ENCODE data around the gene ENPP6.

ENPP6 gene

DNA sequence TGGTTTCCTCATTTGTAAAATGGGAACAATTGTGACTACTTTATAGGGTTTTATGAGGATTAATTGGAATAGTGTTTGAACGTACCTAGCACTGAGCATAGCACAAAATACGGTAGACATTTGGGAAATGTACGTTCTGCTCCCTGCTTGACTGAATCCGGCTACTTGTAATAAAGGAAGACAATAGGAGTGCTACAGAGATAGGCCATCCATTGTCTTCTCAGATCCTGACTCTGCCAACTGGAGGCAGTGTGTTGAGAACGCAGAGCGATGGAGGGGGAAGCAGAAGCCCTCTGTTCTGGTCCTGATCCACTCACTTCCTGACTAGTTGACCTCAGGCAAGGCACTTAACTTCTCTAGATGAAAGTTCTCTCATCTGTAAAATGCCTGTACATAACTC, 26.4 kb downstream of the ENPP6 start:
- Histone ChIP-seq H3K36me3 (replicated peaks) (no peaks in the 10 kb centered on the region), H3K4me3 (no peak overlapping the region), H3K4me1 (peaks cover under 1% of the 10 kb centered on the region; the same call in 1 of the 2 replicates), H3K9me3 (no peaks in the 10 kb centered on the region; the same call in 1 of the 2 replicates), H3K27me3 (ENCODE audit: low read depth) (no peaks in the 10 kb centered on the region)
- no peak for DNase-seq (ENCODE audit: low spot score in 2 of 2)
- in situ Hi-C loops (cut with MboI; ENCODE audit: low sequenced_read_pairs), result no loop called here

DNA sequence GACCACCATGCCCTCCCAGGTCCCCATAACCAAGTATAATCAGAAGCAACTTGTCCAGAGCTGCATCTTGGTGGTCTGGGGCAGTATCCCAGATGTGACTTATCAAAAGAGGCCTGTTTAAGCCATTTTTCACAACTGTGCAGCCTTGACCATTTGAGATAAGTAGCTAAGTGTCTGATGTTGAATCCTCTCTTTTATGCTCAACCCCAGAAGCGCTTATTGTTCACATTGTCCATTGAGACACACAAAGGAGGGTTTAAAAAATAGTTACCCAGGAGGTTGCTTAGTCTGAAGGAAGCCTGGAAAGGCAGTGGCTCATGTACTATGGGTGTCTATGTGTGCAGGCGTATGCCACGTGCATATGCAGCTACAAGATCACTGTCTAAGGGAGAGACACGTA, 27.0 kb downstream of the ENPP6 start:
- Histone ChIP-seq H3K9me3 (no peaks in the 10 kb centered on the region; the same call in 1 of the 2 replicates), H3K27me3 (ENCODE audit: low read depth) (no peaks in the 10 kb centered on the region), H3K4me3 (no peak overlapping the region), H3K4me1 (no peaks in the 10 kb centered on the region), H3K36me3 (replicated peaks) (no peaks in the 10 kb centered on the region)
- in situ Hi-C loops (cut with MboI; ENCODE audit: low sequenced_read_pairs), result no loop called here
- no peak for DNase-seq (ENCODE audit: low spot score in 2 of 2)

- DNase-seq (ENCODE audit: low spot score in 2 of 2), result no peak
- no peaks in the 10 kb centered on the region; the same call in 1 of the 2 replicates for H3K9me3 ChIP-seq
- H3K36me3 ChIP-seq (replicated peaks), result no peaks in the 10 kb centered on the region
- no peak overlapping the region for H3K4me3 ChIP-seq
- H3K4me1 ChIP-seq, result no peaks in the 10 kb centered on the region
- H3K27me3 ChIP-seq (ENCODE audit: low read depth), result no peaks in the 10 kb centered on the region
- in situ Hi-C loops (cut with MboI; ENCODE audit: low sequenced_read_pairs), result no loop called here
These were observed 27.7 kb downstream of the ENPP6 start for GRCh38 chr4:184189966-184190365.

- H3K27me3 ChIP-seq (ENCODE audit: low read depth), result no peaks in the 10 kb centered on the region
- in situ Hi-C loops (cut with MboI; ENCODE audit: low sequenced_read_pairs), result no loop called here
- H3K4me1 ChIP-seq, result no peaks in the 10 kb centered on the region
- H3K4me3 ChIP-seq, result no peak overlapping the region
- H3K36me3 ChIP-seq (replicated peaks), result no peaks in the 10 kb centered on the region
- no peaks in the 10 kb centered on the region for H3K9me3 ChIP-seq
- no peak for DNase-seq (ENCODE audit: low spot score in 2 of 2)
These were observed 29.0 kb downstream of the ENPP6 start for GRCh38 chr4:184188443-184189400.

GRCh38 chr4:184177271-184177670, 40.4 kb downstream of the ENPP6 start:
- DNase-seq (ENCODE audit: low spot score in 2 of 2), result no peak
- in situ Hi-C loops (cut with MboI; ENCODE audit: low sequenced_read_pairs), result loop anchor here (10.0 kb wide), 1 partner anchor 702 kb away; no protein-coding TSS in a partner anchor
- Histone ChIP-seq H3K36me3 (replicated peaks) (no peaks in the 10 kb centered on the region), H3K4me3 (no peak overlapping the region), H3K27me3 (ENCODE audit: low read depth) (no peaks in the 10 kb centered on the region), H3K9me3 (peaks cover 4% of the 10 kb centered on the region; the same call in 1 of the 2 replicates), H3K4me1 (no peaks in the 10 kb centered on the region)

- no peak for DNase-seq (ENCODE audit: low spot score in 2 of 2)
- in situ Hi-C loops (cut with MboI; ENCODE audit: low sequenced_read_pairs), result loop anchor here (10.0 kb wide), 1 partner anchor 700 kb away; no protein-coding TSS in a partner anchor
- Histone ChIP-seq H3K9me3 (no peaks in the 10 kb centered on the region; the same call in 1 of the 2 replicates), H3K36me3 (replicated peaks) (no peaks in the 10 kb centered on the region), H3K4me3 (no peak overlapping the region), H3K4me1 (no peaks in the 10 kb centered on the region), H3K27me3 (ENCODE audit: low read depth) (no peaks in the 10 kb centered on the region)
These were observed 42.8 kb downstream of the ENPP6 start for GRCh38 chr4:184174571-184175488.

- in situ Hi-C loops (cut with MboI; ENCODE audit: low sequenced_read_pairs), result loop anchor here (10.0 kb wide), 1 partner anchor 696 kb away; no protein-coding TSS in a partner anchor
- Histone ChIP-seq H3K36me3 (replicated peaks) (no peaks in the 10 kb centered on the region), H3K27me3 (ENCODE audit: low read depth) (no peaks in the 10 kb centered on the region), H3K4me3 (no peak overlapping the region), H3K4me1 (peaks cover 12% of the 10 kb centered on the region), H3K9me3 (no peaks in the 10 kb centered on the region)
- no peak for DNase-seq (ENCODE audit: low spot score in 2 of 2)
These were observed 46.7 kb downstream of the ENPP6 start for GRCh38 chr4:184171011-184171410.

DNA sequence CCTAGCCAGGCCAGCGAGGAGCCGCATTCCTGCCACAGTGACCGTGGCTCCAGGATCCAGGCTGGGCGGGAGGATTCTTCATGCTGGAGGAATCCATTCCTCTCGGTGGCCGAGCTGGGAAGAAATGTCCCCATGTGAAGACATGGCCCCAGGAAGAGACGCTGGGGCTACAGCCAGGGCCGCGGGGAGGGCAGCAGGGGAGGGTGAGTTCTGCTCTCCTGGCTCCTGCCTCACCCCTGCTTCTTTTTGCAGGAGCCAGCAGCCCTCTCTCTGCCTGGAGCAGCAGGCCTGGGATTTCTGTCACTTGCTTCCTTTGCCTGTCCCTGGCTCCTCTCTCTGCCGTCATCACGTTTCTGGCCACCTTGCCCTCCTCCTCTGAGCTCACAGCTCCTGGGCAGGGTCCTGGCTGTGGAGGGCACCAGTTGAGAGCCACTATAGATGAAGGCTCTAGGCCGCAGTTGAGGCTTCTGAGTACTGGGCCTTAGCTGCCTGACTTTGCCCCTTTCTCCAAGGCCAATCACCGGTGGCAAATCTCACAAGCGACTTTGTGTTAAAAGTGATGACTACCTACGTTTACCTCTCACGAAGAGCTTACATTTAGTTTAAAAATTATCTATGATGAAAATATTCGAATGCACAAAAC, 48.3 kb downstream of the ENPP6 start:
- Histone ChIP-seq H3K36me3 (replicated peaks) (no peaks in the 10 kb centered on the region), H3K27me3 (ENCODE audit: low read depth) (no peaks in the 10 kb centered on the region), H3K4me1 (peaks cover 17% of the 10 kb centered on the region), H3K9me3 (no peaks in the 10 kb centered on the region), H3K4me3 (no peak overlapping the region)
- in situ Hi-C loops (cut with MboI; ENCODE audit: low sequenced_read_pairs), result loop anchor here (5.0 kb wide), 1 partner anchor 332 kb away; no protein-coding TSS in a partner anchor
- DNase-seq (ENCODE audit: low spot score in 2 of 2), result no peak

DNA sequence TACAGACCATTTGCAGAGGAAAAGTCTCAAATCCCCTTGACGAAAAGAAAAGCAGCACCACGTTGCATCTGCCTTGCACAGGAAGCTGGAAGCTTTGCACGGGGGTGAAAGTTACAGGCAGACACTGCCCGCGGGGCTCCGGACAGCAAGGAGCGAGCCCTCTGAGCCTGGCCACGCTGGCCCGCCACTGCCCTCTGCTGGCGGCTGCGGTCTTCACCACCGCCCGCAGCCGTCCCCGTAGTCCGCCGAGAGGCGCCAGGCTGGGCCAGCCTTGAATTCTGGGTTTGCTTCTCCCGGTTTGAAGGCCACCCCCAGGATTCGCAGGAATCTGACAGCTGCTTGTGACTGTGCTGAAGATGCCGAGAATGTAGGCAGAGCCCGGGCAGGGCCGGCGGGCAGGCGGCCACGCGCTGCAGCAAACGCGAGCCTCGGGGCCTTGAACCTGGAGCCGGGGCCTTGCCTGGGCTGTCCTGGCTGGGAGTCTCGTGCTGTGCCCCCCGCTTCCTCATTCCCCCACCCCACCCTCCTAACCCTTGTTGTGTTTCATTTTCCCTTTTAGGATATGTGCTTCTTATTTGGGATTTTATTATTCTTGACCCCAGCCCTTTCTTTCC, 49.2 kb downstream of the ENPP6 start:
- Histone ChIP-seq H3K36me3 (replicated peaks) (no peaks in the 10 kb centered on the region), H3K9me3 (no peaks in the 10 kb centered on the region), H3K4me3 (no peak overlapping the region), H3K4me1 (peaks cover 17% of the 10 kb centered on the region), H3K27me3 (ENCODE audit: low read depth) (no peaks in the 10 kb centered on the region)
- in situ Hi-C loops (cut with MboI; ENCODE audit: low sequenced_read_pairs), result loop anchor here (5.0 kb wide), 1 partner anchor 331 kb away; no protein-coding TSS in a partner anchor
- DNase-seq (ENCODE audit: low spot score in 2 of 2), result peak; percentile 64 to 87

- Histone ChIP-seq H3K36me3 (replicated peaks) (no peaks in the 10 kb centered on the region), H3K4me3 (no peak overlapping the region), H3K4me1 (peaks cover 17% of the 10 kb centered on the region), H3K27me3 (ENCODE audit: low read depth) (no peaks in the 10 kb centered on the region), H3K9me3 (no peaks in the 10 kb centered on the region)
- DNase-seq (ENCODE audit: low spot score in 2 of 2), result peak; percentile 69 to 72
- in situ Hi-C loops (cut with MboI; ENCODE audit: low sequenced_read_pairs), result loop anchor here (5.0 kb wide), 1 partner anchor 330 kb away; no protein-coding TSS in a partner anchor
These were observed 50.1 kb downstream of the ENPP6 start for GRCh38 chr4:184167576-184167975.

DNA sequence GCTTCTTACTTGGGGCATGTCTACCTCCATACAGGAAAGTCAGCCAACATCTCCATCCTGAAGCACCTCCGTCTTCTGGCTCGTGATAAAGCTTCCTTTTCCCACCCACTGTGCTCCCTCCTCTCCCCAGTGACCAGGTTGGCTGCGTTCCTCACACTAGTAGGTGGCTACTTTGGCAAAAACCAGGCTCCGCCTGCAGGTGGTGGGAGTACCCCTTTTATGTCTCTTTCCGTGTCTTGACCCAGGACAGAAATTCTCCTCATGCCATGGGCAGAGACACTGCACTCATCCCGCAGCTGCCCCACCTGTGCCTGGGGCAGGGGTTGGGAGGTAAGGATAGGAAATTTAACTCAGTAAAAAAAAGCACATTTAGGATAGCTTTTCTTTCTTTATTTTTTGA, 50.9 kb downstream of the ENPP6 start:
- in situ Hi-C loops (cut with MboI; ENCODE audit: low sequenced_read_pairs), result loop anchor here (5.0 kb wide), 1 partner anchor 329 kb away; no protein-coding TSS in a partner anchor
- Histone ChIP-seq H3K9me3 (no peaks in the 10 kb centered on the region), H3K27me3 (ENCODE audit: low read depth) (no peaks in the 10 kb centered on the region), H3K36me3 (replicated peaks) (no peaks in the 10 kb centered on the region), H3K4me1 (peaks cover 17% of the 10 kb centered on the region), H3K4me3 (no peak overlapping the region)
- no peak for DNase-seq (ENCODE audit: low spot score in 2 of 2)

DNA sequence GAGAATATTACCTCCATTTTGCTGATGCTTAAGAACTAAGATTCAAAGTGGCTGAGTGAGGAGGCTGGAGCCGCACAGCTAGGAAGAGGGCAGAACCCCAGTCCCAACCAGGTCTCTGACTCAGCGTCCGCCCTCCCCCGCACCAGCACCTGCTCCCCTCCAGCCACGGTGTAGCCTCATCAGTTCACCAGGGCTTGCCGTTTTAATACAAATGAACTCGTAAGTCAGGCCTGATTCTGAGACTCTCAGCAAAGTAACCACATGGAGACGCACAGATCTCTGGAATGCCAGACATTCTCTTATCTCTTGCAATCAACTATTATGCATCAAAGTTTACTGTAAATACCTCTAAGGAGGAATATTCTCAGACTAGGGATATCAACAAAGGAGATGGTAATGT, 52.4 kb downstream of the ENPP6 start:
- peak; percentile 14 to 24 for DNase-seq (ENCODE audit: low spot score in 2 of 2)
- Histone ChIP-seq H3K27me3 (ENCODE audit: low read depth) (peaks cover 2% of the 10 kb centered on the region; the same call in 1 of the 2 replicates), H3K9me3 (no peaks in the 10 kb centered on the region), H3K4me1 (peaks cover 17% of the 10 kb centered on the region), H3K36me3 (replicated peaks) (no peaks in the 10 kb centered on the region), H3K4me3 (no peak overlapping the region)
- in situ Hi-C loops (cut with MboI; ENCODE audit: low sequenced_read_pairs), result loop anchor here (5.0 kb wide), 1 partner anchor 328 kb away; no protein-coding TSS in a partner anchor
